ENCODE results near the gene SDHAF1.

The SDHAF1 gene

GRCh38 chr19:35958660-35959039 is 36.3 kb upstream of the SDHAF1 start:
- H2AFZ ChIP-seq (ENCODE audit: low read depth) = no peak overlapping the region

DNA sequence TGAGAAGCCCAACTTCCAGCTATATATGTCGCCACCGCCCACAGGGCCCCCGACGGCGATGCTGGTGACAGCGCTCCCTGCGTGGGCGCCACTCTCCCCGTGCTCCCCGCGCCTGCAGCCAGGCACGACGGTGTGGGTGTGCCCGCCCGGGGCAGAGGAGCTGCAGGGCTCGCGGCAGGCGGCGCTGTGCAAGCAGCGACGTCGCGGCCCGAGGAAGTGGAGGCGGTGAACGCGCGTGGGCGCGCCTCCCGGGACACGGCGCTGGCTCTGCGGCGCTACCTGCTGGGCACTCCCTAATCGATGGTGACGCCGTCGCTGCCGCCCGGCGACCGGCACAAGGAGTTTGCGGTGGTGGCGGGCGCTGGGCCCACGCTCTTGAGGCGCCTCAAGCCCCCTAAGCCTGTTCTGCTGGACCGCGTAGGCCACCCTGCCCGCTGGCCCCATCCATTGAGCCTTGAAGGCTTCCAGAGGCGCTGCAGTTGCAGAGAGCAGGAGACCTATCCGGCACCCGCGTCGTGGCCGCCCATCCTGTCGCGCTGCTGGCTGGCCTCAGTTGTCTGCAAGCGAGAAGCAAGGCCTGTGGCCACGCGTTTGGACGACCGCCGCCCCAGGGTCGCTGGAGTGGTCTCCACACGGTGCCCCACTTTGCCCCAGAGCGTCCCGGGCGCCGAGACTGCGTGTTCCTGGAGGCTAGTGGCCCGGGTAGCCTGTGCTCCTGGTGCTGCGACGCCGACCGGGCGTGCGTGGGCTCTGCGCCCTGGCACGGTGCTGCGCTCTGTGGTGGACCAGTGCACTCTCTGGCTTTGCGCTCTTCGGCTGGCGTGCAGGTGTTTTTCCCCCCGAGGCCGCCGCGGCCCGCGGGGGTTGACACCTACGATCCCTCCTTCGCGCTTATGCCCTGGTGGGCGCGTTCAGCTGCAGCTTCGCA is 35.7 kb upstream of the SDHAF1 start:
- Histone ChIP-seq H3K4me3 (IDR thresholded peaks at IDR 0.05; ENCODE audit: insufficient read depth, low read depth, low read length) (no peak overlapping the region), H3K79me2 (ENCODE audit: insufficient read depth, low read depth) (no peaks in the 10 kb centered on the region), H4K20me1 (ENCODE audit: insufficient read depth) (no peaks in the 10 kb centered on the region), H3K4me2 (no peak overlapping the region), H3K9ac (no peak overlapping the region), H2AFZ (ENCODE audit: low read depth) (no peak overlapping the region), H3K27ac (no peak overlapping the region), H3K36me3 (ENCODE audit: insufficient read depth) (no peaks in the 10 kb centered on the region), H3K27me3 (ENCODE audit: insufficient read depth, low read depth) (peaks cover 8% of the 10 kb centered on the region; the same call in 1 of the 2 replicates), H3K4me1 (ENCODE audit: low read depth, poor library complexity, severe bottlenecking) (no peaks in the 10 kb centered on the region)
- TF ChIP-seq, protein P1, sequence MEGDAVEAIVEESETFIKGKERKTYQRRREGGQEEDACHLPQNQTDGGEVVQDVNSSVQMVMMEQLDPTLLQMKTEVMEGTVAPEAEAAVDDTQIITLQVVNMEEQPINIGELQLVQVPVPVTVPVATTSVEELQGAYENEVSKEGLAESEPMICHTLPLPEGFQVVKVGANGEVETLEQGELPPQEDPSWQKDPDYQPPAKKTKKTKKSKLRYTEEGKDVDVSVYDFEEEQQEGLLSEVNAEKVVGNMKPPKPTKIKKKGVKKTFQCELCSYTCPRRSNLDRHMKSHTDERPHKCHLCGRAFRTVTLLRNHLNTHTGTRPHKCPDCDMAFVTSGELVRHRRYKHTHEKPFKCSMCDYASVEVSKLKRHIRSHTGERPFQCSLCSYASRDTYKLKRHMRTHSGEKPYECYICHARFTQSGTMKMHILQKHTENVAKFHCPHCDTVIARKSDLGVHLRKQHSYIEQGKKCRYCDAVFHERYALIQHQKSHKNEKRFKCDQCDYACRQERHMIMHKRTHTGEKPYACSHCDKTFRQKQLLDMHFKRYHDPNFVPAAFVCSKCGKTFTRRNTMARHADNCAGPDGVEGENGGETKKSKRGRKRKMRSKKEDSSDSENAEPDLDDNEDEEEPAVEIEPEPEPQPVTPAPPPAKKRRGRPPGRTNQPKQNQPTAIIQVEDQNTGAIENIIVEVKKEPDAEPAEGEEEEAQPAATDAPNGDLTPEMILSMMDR (conservative IDR thresholded peaks at IDR 0.05; ENCODE audit: low read depth, low read length) = no peak

More at GRCh38 chr19:35958660-35959039, 36.3 kb upstream of the SDHAF1 start:
- H3K27ac ChIP-seq = no peak overlapping the region
- H3K4me2 ChIP-seq = no peak overlapping the region
- no peak overlapping the region for H3K9ac ChIP-seq
- no peak overlapping the region for H3K4me3 ChIP-seq (IDR thresholded peaks at IDR 0.05; ENCODE audit: insufficient read depth, low read depth, low read length)
- TF ChIP-seq, protein P1 (conservative IDR thresholded peaks at IDR 0.05; ENCODE audit: low read depth, low read length) = no peak
- H3K36me3 ChIP-seq (ENCODE audit: insufficient read depth) = no peaks in the 10 kb centered on the region
- peaks cover 8% of the 10 kb centered on the region; the same call in 1 of the 2 replicates for H3K27me3 ChIP-seq (ENCODE audit: insufficient read depth, low read depth)
- no peaks in the 10 kb centered on the region for H3K79me2 ChIP-seq (ENCODE audit: insufficient read depth, low read depth)
- H4K20me1 ChIP-seq (ENCODE audit: insufficient read depth) = no peaks in the 10 kb centered on the region
- no peaks in the 10 kb centered on the region for H3K4me1 ChIP-seq (ENCODE audit: low read depth, poor library complexity, severe bottlenecking)

DNA sequence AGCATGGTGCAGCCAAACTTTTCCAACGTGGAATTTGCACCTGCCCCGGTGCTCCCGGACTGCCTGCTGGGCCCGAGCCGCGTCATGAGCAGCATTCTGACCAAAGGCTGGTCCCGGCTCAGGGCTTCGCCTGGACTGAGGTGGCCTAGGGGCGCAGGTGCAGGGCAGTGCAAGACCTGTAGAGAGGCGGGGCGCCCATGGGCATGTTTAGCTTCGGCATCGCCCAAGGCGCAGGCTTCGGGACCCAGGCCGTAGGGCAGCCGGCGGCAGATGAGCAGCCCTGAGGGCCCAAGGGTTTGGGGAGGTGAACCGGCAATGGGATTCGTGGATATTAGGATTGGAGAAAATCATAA is 35.0 kb upstream of the SDHAF1 start:
- H3K4me3 ChIP-seq (IDR thresholded peaks at IDR 0.05; ENCODE audit: insufficient read depth, low read depth, low read length) = no peak overlapping the region
- H3K27ac ChIP-seq = no peak overlapping the region
- no peak overlapping the region for H2AFZ ChIP-seq (ENCODE audit: low read depth)
- no peak overlapping the region for H3K9ac ChIP-seq
- peaks cover 4% of the 10 kb centered on the region; the same call in 1 of the 2 replicates for H3K27me3 ChIP-seq (ENCODE audit: insufficient read depth, low read depth)
- H3K4me1 ChIP-seq (ENCODE audit: low read depth, poor library complexity, severe bottlenecking) = no peaks in the 10 kb centered on the region
- H3K4me2 ChIP-seq = no peak overlapping the region
- no peaks in the 10 kb centered on the region for H3K79me2 ChIP-seq (ENCODE audit: insufficient read depth, low read depth)
- no peaks in the 10 kb centered on the region for H3K36me3 ChIP-seq (ENCODE audit: insufficient read depth)
- H4K20me1 ChIP-seq (ENCODE audit: insufficient read depth) = no peaks in the 10 kb centered on the region
- TF ChIP-seq, protein P1 (conservative IDR thresholded peaks at IDR 0.05; ENCODE audit: low read depth, low read length) = no peak

GRCh38 chr19:35960432-35960972 is 34.5 kb upstream of the SDHAF1 start:
- H3K36me3 ChIP-seq (ENCODE audit: insufficient read depth) = no peaks in the 10 kb centered on the region
- H4K20me1 ChIP-seq (ENCODE audit: insufficient read depth) = no peaks in the 10 kb centered on the region
- TF ChIP-seq, protein P1 (conservative IDR thresholded peaks at IDR 0.05; ENCODE audit: low read depth, low read length) = no peak
- H3K9ac ChIP-seq = no peak overlapping the region
- H3K4me2 ChIP-seq = no peak overlapping the region
- H2AFZ ChIP-seq (ENCODE audit: low read depth) = no peak overlapping the region
- H3K79me2 ChIP-seq (ENCODE audit: insufficient read depth, low read depth) = no peaks in the 10 kb centered on the region
- H3K4me3 ChIP-seq (IDR thresholded peaks at IDR 0.05; ENCODE audit: insufficient read depth, low read depth, low read length) = no peak overlapping the region
- H3K4me1 ChIP-seq (ENCODE audit: low read depth, poor library complexity, severe bottlenecking) = no peaks in the 10 kb centered on the region
- no peak overlapping the region for H3K27ac ChIP-seq
- peaks cover 4% of the 10 kb centered on the region; the same call in 1 of the 2 replicates for H3K27me3 ChIP-seq (ENCODE audit: insufficient read depth, low read depth)
